ENCODE results near the gene SLC6A7. TPM values are rescaled to one million over a fixed set of nuclear protein-coding genes. Genes with fewer than 3 reads are reported as not detected.
"Not testable (repeated sequence)": the region's sequence is repeated elsewhere in the genome, so short reads cannot be mapped to it uniquely, and the experiment has no call there.

Gene SLC6A7
- total RNA-seq, 4 donors from 2014 or later, result not detected

DNA sequence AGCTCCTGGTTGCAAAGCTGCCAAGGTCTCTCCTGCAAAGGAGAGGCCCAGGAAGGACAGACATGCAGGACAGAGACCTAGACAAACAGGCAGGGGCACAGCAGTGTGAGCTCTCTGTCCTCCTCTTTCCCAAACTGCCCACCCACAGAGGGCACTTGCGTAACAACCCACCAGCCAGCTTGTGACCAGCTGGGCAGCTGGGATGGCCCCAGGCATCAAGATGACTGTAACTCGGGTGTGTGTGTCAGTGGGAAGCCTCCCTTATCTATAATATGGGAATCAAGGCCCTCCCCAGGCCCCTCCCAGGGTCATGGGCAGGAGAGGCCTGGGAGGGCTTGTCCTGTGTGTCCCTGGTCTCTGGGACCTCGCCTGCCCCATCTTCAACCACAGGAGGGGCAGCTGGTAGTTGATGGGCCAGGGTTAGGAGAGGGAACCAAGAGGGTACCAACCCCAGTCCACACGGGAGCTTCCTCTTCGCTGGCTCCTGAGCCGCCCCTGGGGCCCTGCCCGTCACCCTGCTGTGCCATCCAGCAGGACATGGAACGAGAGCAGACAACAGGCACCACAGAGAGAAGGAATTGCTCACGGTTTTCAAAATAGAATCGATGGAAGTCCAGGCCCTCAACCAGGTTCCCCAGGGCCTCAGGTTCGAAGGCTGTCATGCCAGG is 37.9 kb downstream of the SLC6A7 start:
- Histone ChIP-seq H3K9me3 (no peaks in the 10 kb centered on the region), H3K36me3 (no peaks in the 10 kb centered on the region), H3K27me3 (no peaks in the 10 kb centered on the region), H3K4me3 (no peak overlapping the region), H3K27ac (no peak overlapping the region), H3K4me1 (no peaks in the 10 kb centered on the region)
- DNase-seq (ENCODE audit: low spot score in 2 of 2), result no peak
- TF ChIP-seq EP300 (IDR thresholded peaks at IDR 0.05), result no peak
- TF ChIP-seq POLR2A (IDR thresholded peaks at IDR 0.05), result no peak
- TF ChIP-seq, protein P1, sequence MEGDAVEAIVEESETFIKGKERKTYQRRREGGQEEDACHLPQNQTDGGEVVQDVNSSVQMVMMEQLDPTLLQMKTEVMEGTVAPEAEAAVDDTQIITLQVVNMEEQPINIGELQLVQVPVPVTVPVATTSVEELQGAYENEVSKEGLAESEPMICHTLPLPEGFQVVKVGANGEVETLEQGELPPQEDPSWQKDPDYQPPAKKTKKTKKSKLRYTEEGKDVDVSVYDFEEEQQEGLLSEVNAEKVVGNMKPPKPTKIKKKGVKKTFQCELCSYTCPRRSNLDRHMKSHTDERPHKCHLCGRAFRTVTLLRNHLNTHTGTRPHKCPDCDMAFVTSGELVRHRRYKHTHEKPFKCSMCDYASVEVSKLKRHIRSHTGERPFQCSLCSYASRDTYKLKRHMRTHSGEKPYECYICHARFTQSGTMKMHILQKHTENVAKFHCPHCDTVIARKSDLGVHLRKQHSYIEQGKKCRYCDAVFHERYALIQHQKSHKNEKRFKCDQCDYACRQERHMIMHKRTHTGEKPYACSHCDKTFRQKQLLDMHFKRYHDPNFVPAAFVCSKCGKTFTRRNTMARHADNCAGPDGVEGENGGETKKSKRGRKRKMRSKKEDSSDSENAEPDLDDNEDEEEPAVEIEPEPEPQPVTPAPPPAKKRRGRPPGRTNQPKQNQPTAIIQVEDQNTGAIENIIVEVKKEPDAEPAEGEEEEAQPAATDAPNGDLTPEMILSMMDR (IDR thresholded peaks at IDR 0.05), result no peak
- WGBS, 2 donors, result 80 to 84% methylated on average over 10 to 11 of the region's 11 CpGs

DNA sequence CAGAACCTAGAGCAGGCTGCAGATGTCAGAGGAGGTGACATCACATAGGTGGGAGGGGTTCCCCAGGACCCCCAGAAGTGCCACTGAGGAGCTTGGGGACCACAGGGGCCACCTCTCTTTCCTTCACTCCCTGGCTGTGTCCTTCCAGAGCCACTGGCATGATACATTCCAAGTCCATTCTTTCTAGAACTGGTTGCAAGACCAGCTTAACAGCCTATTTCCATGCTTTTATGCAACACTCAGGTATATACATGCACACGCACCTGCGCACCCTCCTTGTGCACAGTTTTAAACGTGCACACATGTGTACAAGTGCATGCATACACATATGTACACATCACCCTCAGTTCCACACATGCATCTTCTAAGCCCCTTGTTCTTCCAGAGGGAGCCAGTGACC is 39.7 kb downstream of the SLC6A7 start:
- TF ChIP-seq POLR2A (IDR thresholded peaks at IDR 0.05), result no peak
- TF ChIP-seq, protein P1 (IDR thresholded peaks at IDR 0.05), result no peak
- TF ChIP-seq EP300 (IDR thresholded peaks at IDR 0.05), result no peak
- no peak for DNase-seq (ENCODE audit: low spot score in 2 of 2)
- Histone ChIP-seq H3K4me3 (no peak overlapping the region), H3K27me3 (no peaks in the 10 kb centered on the region), H3K9me3 (no peaks in the 10 kb centered on the region), H3K36me3 (no peaks in the 10 kb centered on the region), H3K4me1 (no peaks in the 10 kb centered on the region), H3K27ac (no peak overlapping the region)
- 91% methylated on average over 3 of the region's 3 CpGs for WGBS, 2 donors

DNA sequence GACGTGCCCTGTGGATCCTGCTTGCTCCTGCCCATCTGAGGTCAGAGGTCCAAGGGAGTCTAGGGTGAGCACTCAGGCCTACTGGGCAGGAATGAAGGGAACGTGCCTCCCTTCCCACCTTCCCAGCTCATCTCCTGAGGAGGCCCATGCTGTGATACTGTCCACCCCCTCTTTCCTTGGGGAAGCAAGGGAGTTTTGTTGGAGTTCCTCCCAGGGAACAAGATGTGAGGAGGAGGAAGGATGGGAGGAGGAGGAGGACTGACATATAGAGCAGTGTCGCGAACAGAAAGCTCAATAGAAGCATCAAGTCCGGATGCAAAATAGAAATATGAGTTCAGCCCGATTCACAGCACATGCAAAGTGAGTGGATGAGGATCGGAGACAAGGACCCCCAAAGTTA is 41.0 kb downstream of the SLC6A7 start:
- H3K27ac ChIP-seq, result no peak overlapping the region
- no peaks in the 10 kb centered on the region for H3K4me1 ChIP-seq
- no peaks in the 10 kb centered on the region for H3K36me3 ChIP-seq
- H3K9me3 ChIP-seq, result no peaks in the 10 kb centered on the region
- H3K4me3 ChIP-seq, result no peak overlapping the region
- WGBS, 2 donors, result 74 to 88% methylated on average over 7 of the region's 7 CpGs
- DNase-seq (ENCODE audit: low spot score in 2 of 2), result no peak
- TF ChIP-seq, protein P1 (IDR thresholded peaks at IDR 0.05), result no peak
- TF ChIP-seq POLR2A (IDR thresholded peaks at IDR 0.05), result no peak
- TF ChIP-seq EP300 (IDR thresholded peaks at IDR 0.05), result no peak
- H3K27me3 ChIP-seq, result no peaks in the 10 kb centered on the region

DNA sequence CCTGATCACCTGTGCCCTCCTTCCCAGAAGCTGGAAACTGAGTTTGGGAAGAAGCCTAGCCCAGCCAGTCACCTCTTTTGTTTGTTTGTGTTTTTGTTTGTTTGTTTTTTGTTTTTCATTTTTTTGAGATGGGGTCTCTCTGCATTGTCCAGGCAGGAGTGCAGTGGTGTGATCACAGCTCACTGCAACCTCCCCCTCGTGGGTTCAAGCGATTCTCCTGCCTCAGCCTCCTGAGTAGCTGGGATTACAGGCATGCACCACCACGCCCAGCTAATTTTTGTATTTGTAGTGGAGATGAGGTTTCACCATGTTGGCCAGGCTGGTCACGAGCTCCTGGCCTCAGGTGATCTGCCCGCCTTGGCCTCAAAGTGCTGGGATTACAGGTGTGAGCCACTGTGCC is 43.8 kb downstream of the SLC6A7 start:
- H3K4me1 ChIP-seq; H3K4me3 ChIP-seq; H3K9me3 ChIP-seq; H3K27ac ChIP-seq; H3K27me3 ChIP-seq; DNase-seq (ENCODE audit: low spot score in 2 of 2); H3K36me3 ChIP-seq: not testable (repeated sequence)
- WGBS, 2 donors, result 91 to 93% methylated on average over 5 of the region's 5 CpGs

DNA sequence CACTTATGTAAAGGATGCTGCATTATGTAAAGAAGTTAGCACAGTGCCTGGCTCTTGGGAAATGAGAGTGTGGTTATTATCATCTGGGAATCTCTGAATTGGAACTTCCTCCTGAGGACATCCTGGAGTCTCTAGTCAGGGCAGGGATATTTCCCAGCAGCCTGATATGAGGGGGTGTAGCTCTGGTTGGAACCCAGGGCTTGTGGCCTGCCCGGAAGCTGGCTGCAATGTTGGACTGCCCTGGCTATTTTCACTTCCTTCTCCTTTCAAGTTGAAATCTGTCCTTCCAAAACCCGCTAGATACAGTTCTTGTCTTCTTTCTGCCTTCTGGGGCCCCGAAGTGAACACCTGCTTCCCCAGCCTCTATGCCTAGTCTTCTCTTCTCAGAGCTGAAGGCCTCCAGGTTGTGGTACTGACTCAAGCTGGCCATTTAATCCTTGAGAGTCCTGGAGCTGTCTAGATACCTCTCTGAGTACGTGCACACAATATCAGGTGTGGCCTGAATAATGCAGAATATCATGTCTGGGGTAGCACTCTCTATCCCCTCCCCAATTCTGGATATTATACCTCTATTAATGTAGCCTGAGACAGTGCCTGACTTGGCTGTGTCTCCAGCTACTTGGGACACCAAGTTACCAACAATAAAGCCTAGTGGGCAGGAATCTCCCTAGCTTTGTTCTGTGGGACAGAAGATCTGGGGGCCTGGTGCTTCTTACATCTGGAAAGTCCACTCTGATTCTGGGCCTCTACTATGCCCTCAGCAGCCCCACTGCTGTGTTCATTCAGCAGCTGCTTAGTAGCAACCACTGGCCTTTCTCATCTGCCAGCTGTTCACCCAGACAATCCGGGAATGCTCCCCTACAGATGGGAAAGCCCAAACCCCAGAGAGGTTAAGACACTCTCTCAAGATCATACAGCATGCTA is 45.0 kb downstream of the SLC6A7 start:
- 89 to 94% methylated on average over 5 of the region's 5 CpGs for WGBS, 2 donors
- no peaks in the 10 kb centered on the region for H3K4me1 ChIP-seq
- no peak for DNase-seq (ENCODE audit: low spot score in 2 of 2)

More for the DNA sequence above, 45.0 kb downstream of the SLC6A7 start:
- Histone ChIP-seq H3K4me3 (no peak overlapping the region), H3K9me3 (no peaks in the 10 kb centered on the region), H3K27me3 (no peaks in the 10 kb centered on the region), H3K27ac (no peak overlapping the region), H3K36me3 (no peaks in the 10 kb centered on the region)
- TF ChIP-seq EP300 (IDR thresholded peaks at IDR 0.05) (no peak), POLR2A (IDR thresholded peaks at IDR 0.05) (no peak)
- TF ChIP-seq, protein P1 (IDR thresholded peaks at IDR 0.05), result no peak

All from tibial nerve (tissue), 4 donors.